ENCODE measurements around the gene TSPAN14. TPM values are rescaled to one million over a fixed set of nuclear protein-coding genes. Genes with fewer than 3 reads are reported as not detected.

TSPAN14 gene
- total RNA-seq, 1 experiment from 2014 or later = 73.5 TPM

- TF ChIP-seq ZSCAN18 (CRISPR knock-in tag; IDR thresholded peaks at IDR 0.05) = no peak
- no peak for TF ChIP-seq TP53 (CRISPR knock-in tag; IDR thresholded peaks at IDR 0.05)
- no peak for TF ChIP-seq CBFB (CRISPR knock-in tag; IDR thresholded peaks at IDR 0.05; ENCODE audit: low read depth)
Measured at GRCh38 chr10:80472234-80473095, 18.4 kb downstream of the TSPAN14 start (continued).

- peaks cover 62% of the 10 kb centered on the region for H3K4me1 Mint-ChIP-seq
- no peak overlapping the region for H3K4me3 Mint-ChIP-seq
Measured at GRCh38 chr10:80473096-80473657, 19.1 kb downstream of the TSPAN14 start.

More at GRCh38 chr10:80473096-80473657, 19.1 kb downstream of the TSPAN14 start:
- Mint-ChIP-seq H3K9me3 (peaks cover 5% of the 10 kb centered on the region), H3K27ac (no peak overlapping the region), H3K27me3 (ENCODE audit: low read depth) (peaks cover 15% of the 10 kb centered on the region), H3K36me3 (peaks cover 28% of the 10 kb centered on the region)
- TF ChIP-seq HMGA2 (CRISPR knock-in tag; IDR thresholded peaks at IDR 0.05) (no peak), MLX (CRISPR knock-in tag; IDR thresholded peaks at IDR 0.05) (no peak), RELA (CRISPR knock-in tag; IDR thresholded peaks at IDR 0.05; ENCODE audit: borderline replicate concordance) (no peak), GABPB1 (CRISPR knock-in tag; IDR thresholded peaks at IDR 0.05) (no peak), OVOL2 (CRISPR knock-in tag; IDR thresholded peaks at IDR 0.05; ENCODE audit: borderline replicate concordance) (no peak), ETV6 (CRISPR knock-in tag; IDR thresholded peaks at IDR 0.05) (no peak), ZNF138 (CRISPR knock-in tag; conservative IDR thresholded peaks at IDR 0.05) (no peak), NFYB (CRISPR knock-in tag; conservative IDR thresholded peaks at IDR 0.05; ENCODE audit: low read depth) (no peak), FOXK1 (CRISPR knock-in tag; IDR thresholded peaks at IDR 0.05) (no peak)
- TF ChIP-seq, protein P1, sequence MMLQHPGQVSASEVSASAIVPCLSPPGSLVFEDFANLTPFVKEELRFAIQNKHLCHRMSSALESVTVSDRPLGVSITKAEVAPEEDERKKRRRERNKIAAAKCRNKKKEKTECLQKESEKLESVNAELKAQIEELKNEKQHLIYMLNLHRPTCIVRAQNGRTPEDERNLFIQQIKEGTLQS (CRISPR knock-in tag; conservative IDR thresholded peaks at IDR 0.05) = no peak
- TF ChIP-seq, protein P2, sequence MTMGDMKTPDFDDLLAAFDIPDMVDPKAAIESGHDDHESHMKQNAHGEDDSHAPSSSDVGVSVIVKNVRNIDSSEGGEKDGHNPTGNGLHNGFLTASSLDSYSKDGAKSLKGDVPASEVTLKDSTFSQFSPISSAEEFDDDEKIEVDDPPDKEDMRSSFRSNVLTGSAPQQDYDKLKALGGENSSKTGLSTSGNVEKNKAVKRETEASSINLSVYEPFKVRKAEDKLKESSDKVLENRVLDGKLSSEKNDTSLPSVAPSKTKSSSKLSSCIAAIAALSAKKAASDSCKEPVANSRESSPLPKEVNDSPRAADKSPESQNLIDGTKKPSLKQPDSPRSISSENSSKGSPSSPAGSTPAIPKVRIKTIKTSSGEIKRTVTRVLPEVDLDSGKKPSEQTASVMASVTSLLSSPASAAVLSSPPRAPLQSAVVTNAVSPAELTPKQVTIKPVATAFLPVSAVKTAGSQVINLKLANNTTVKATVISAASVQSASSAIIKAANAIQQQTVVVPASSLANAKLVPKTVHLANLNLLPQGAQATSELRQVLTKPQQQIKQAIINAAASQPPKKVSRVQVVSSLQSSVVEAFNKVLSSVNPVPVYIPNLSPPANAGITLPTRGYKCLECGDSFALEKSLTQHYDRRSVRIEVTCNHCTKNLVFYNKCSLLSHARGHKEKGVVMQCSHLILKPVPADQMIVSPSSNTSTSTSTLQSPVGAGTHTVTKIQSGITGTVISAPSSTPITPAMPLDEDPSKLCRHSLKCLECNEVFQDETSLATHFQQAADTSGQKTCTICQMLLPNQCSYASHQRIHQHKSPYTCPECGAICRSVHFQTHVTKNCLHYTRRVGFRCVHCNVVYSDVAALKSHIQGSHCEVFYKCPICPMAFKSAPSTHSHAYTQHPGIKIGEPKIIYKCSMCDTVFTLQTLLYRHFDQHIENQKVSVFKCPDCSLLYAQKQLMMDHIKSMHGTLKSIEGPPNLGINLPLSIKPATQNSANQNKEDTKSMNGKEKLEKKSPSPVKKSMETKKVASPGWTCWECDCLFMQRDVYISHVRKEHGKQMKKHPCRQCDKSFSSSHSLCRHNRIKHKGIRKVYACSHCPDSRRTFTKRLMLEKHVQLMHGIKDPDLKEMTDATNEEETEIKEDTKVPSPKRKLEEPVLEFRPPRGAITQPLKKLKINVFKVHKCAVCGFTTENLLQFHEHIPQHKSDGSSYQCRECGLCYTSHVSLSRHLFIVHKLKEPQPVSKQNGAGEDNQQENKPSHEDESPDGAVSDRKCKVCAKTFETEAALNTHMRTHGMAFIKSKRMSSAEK (CRISPR knock-in tag; IDR thresholded peaks at IDR 0.05; ENCODE audit: borderline replicate concordance) = no peak
- TF ChIP-seq, protein P3, sequence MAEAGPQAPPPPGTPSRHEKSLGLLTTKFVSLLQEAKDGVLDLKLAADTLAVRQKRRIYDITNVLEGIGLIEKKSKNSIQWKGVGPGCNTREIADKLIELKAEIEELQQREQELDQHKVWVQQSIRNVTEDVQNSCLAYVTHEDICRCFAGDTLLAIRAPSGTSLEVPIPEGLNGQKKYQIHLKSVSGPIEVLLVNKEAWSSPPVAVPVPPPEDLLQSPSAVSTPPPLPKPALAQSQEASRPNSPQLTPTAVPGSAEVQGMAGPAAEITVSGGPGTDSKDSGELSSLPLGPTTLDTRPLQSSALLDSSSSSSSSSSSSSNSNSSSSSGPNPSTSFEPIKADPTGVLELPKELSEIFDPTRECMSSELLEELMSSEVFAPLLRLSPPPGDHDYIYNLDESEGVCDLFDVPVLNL (CRISPR knock-in tag; IDR thresholded peaks at IDR 0.05; ENCODE audit: borderline replicate concordance, low read depth) = no peak
- ChIA-PET CTCF (interaction anchor here (1.5 to 4.3 kb wide), 2 partner anchors 28 to 32 kb away, joined by 4 to 31 read pairs; no protein-coding TSS in a partner anchor), POLR2A (no interaction called here)
- ATAC-seq (no peak), DNase-seq (ENCODE audit: low spot score) (no peak)

All from WTC11 (cell line).